Left lung (tissue), 10 donors: Measurements from ENCODE around the gene HECTD4. TPM values are rescaled to one million over a fixed set of nuclear protein-coding genes. Genes with fewer than 3 reads are reported as not detected.

Source experiments
- ATAC-seq: fragments of 200-7000 bp; cut with Tn5 transposase; one replicate; pipeline ENCODE4 v1.9.1; 2020; ENCODE audit warnings: moderate library complexity
- DNase-seq, 4 donors: peaks; one replicate each; pipeline ENCODE4 v3.0.0-alpha.2; 2013 to 2020
- H3K27ac ChIP-seq, 2 donors: fragments of 200-600 bp; sonication (generic) in 1 of 2; one replicate each; pipeline versions ENCODE4 v1.5.0 to v1.8.0; 2020 to 2021
- H3K27me3 ChIP-seq, 2 donors: fragments of 200-600 bp; sonication (generic) in 1 of 2; one replicate each; pipeline versions ENCODE4 v1.5.0 to v1.8.0; 2020 to 2021
- H3K36me3 ChIP-seq, 2 donors: fragments of 200-600 bp; sonication (generic) in 1 of 2; one replicate each; pipeline versions ENCODE4 v1.5.0 to v1.8.0; 2020 to 2021
- H3K4me1 ChIP-seq, 2 donors: fragments of 200-600 bp; one replicate each; pipeline ENCODE4 v1.8.0; 2021
- H3K4me3 ChIP-seq, 2 donors: fragments of 200-600 bp; sonication (generic) in 1 of 2; one replicate each; pipeline versions ENCODE4 v1.5.0 to v1.8.0; 2020 to 2021; ENCODE audit warnings: mild to moderate bottlenecking in 1 of 2
- H3K9me3 ChIP-seq, 2 donors: fragments of 200-600 bp; sonication (generic) in 1 of 2; one replicate each; pipeline versions ENCODE4 v1.5.0 to v1.8.0; 2020 to 2021
- CTCF ChIP-seq, 2 donors: fragments of 200-600 bp; sonication (generic) in 1 of 2; IDR thresholded peaks; one replicate each; pipeline versions ENCODE4 v1.5.0 to v1.8.0; 2021; ENCODE audit warnings: antibody characterized with exemption in 2 of 2
- intact Hi-C, 2 donors: fragments of 100-400 bp; cut with DNase I; formaldehyde crosslinking; loops; one replicate each; pipeline versions ENCODE4 v1.11.2 to v1.14.2; 2022
- polyA plus RNA-seq, 6 donors: library from polyadenylated mRNA; unstranded; fragments of 120-200 nt; gene quantifications; one replicate each; pipeline ENCODE4 v1.2.1, GENCODE V29; 2013; ENCODE audit not compliant: insufficient read length in 6 of 6
- total RNA-seq, 2 donors: library from RNA; stranded (reverse); fragmentation: NEBNext Ultra II Directional; extraction: Animal tissue kit (Norgen Biotek cat#: 25700); gene quantifications; one replicate each; pipeline ENCODE4 v1.2.1, GENCODE V29; 2021
- donor health status: DM: no; HTN: yes; CAD: no.
- donor health status: DM: no; HTN: no; CAD: no.

Gene HECTD4
- total and polyA plus RNA-seq, 8 donors = 41.3 to 78.6 (median 64.9) TPM

GRCh38 chr12:112219195-112219594 is 163.0 kb downstream of the HECTD4 start:
- no peak for TF ChIP-seq CTCF (IDR thresholded peaks at IDR 0.05)
- DNase-seq = no peak

GRCh38 chr12:112218150-112218549 is 164.1 kb downstream of the HECTD4 start:
- Histone ChIP-seq H3K4me1 (no peaks in the 10 kb centered on the region), H3K9me3 (no peaks in the 10 kb centered on the region), H3K4me3 (no peak overlapping the region), H3K27me3 (no peaks in the 10 kb centered on the region), H3K36me3 (peaks cover 0 to 61% of the 10 kb centered on the region in 2 donors), H3K27ac (no peak overlapping the region)
- TF ChIP-seq CTCF (IDR thresholded peaks at IDR 0.05) = no peak
- ATAC-seq (no peak), DNase-seq (no peak)
- intact Hi-C loops = no loop called here

More at GRCh38 chr12:112219195-112219594, 163.0 kb downstream of the HECTD4 start:
- H3K4me3 ChIP-seq = no peak overlapping the region
- no peaks in the 10 kb centered on the region for H3K9me3 ChIP-seq
- H3K4me1 ChIP-seq = no peaks in the 10 kb centered on the region
- intact Hi-C loops = no loop called here
- peaks cover 0 to 61% of the 10 kb centered on the region in 2 donors for H3K36me3 ChIP-seq
- ATAC-seq = peak; percentile 86
- H3K27ac ChIP-seq = no peak overlapping the region
- H3K27me3 ChIP-seq = no peaks in the 10 kb centered on the region

- no peak overlapping the region for H3K27ac ChIP-seq
- H3K4me3 ChIP-seq = no peak overlapping the region
- intact Hi-C loops = no loop called here
- no peaks in the 10 kb centered on the region for H3K27me3 ChIP-seq
- no peak for ATAC-seq
- no peak for TF ChIP-seq CTCF (IDR thresholded peaks at IDR 0.05)
- DNase-seq = no peak
- H3K4me1 ChIP-seq = no peaks in the 10 kb centered on the region
- H3K36me3 ChIP-seq = peaks cover 0 to 61% of the 10 kb centered on the region in 2 donors
- no peaks in the 10 kb centered on the region for H3K9me3 ChIP-seq
Observed at GRCh38 chr12:112217647-112218046, 164.6 kb downstream of the HECTD4 start.

- H3K36me3 ChIP-seq = peaks cover 0 to 71% of the 10 kb centered on the region in 2 donors
- TF ChIP-seq CTCF (IDR thresholded peaks at IDR 0.05) = no peak
- intact Hi-C loops = no loop called here
- H3K4me3 ChIP-seq = no peak overlapping the region
- H3K4me1 ChIP-seq = no peaks in the 10 kb centered on the region
- H3K27ac ChIP-seq = no peak overlapping the region
- ATAC-seq = no peak
- H3K9me3 ChIP-seq = no peaks in the 10 kb centered on the region
- no peaks in the 10 kb centered on the region for H3K27me3 ChIP-seq
- DNase-seq = no peak
Observed at GRCh38 chr12:112216223-112216622, 166.0 kb downstream of the HECTD4 start.

- ATAC-seq = no peak
- intact Hi-C loops = no loop called here
- DNase-seq = no peak
- H3K27me3 ChIP-seq = no peaks in the 10 kb centered on the region
- no peak overlapping the region for H3K27ac ChIP-seq
- no peaks in the 10 kb centered on the region for H3K4me1 ChIP-seq
- TF ChIP-seq CTCF (IDR thresholded peaks at IDR 0.05) = no peak
- peaks cover 0 to 82% of the 10 kb centered on the region in 2 donors for H3K36me3 ChIP-seq
- H3K4me3 ChIP-seq = no peak overlapping the region
- H3K9me3 ChIP-seq = no peaks in the 10 kb centered on the region
Observed at GRCh38 chr12:112214064-112214463, 168.2 kb downstream of the HECTD4 start.
